Endodermal cell (in vitro differentiated cells): ENCODE results near the gene SERPINA1. TPM values are rescaled to one million over a fixed set of nuclear protein-coding genes. Genes with fewer than 3 reads are reported as not detected.

Source experiments
- DNase-seq: peaks from one replicate; pipeline ENCODE4 v3.0.0-alpha.2; 2017
- H3K27ac ChIP-seq: 2 replicates; pipeline ENCODE4 v1.5.1; 2013; ENCODE audit warnings: mild to moderate bottlenecking, low read depth, low read length, moderate library complexity
- H3K27me3 ChIP-seq: 2 replicates; pipeline ENCODE4 v1.6.1; 2013; ENCODE audit warnings: mild to moderate bottlenecking, low read length, moderate library complexity; ENCODE audit not compliant: insufficient read depth, control insufficient read depth, poor library complexity, severe bottlenecking
- H3K36me3 ChIP-seq: 2 replicates; pipeline ENCODE4 v1.7.0; 2013; ENCODE audit warnings: mild to moderate bottlenecking, low read length, moderate library complexity; ENCODE audit not compliant: control insufficient read depth, insufficient read depth
- H3K4me1 ChIP-seq: one replicate; pipeline ENCODE4 v1.7.0; 2013; ENCODE audit warnings: low read length; ENCODE audit not compliant: control insufficient read depth, insufficient read depth
- H3K4me3 ChIP-seq: 2 replicates; pipeline ENCODE4 v1.5.1; 2013; ENCODE audit warnings: mild to moderate bottlenecking, low read length, moderate library complexity
- H3K9ac ChIP-seq: 2 replicates; pipeline ENCODE4 v1.6.1; 2013; ENCODE audit warnings: mild to moderate bottlenecking, low read length, moderate library complexity; ENCODE audit not compliant: poor library complexity, severe bottlenecking; ENCODE audit errors: extremely low read depth
- H3K9me3 ChIP-seq: 2 replicates; pipeline ENCODE4 v1.6.1; 2013; ENCODE audit warnings: mild to moderate bottlenecking, low read length, moderate library complexity; ENCODE audit not compliant: control insufficient read depth
- H3K27ac Mint-ChIP-seq: 2 replicates; pipeline ENCODE4 v1.8.0; 2020; ENCODE audit warnings: mixed read lengths
- H3K27me3 Mint-ChIP-seq: 2 replicates; pipeline ENCODE4 v1.8.0; 2021; ENCODE audit warnings: mild to moderate bottlenecking, mixed read lengths; ENCODE audit not compliant: insufficient read depth
- H3K36me3 Mint-ChIP-seq: 2 replicates; pipeline ENCODE4 v1.8.0; 2020; ENCODE audit warnings: low read depth, mixed read lengths
- H3K4me1 Mint-ChIP-seq: 2 replicates; pipeline ENCODE4 v1.8.0; 2020; ENCODE audit warnings: mixed read lengths
- H3K4me3 Mint-ChIP-seq: 2 replicates; pipeline ENCODE4 v1.8.0; 2020; ENCODE audit warnings: mild to moderate bottlenecking, moderate library complexity, mixed read lengths
- H3K9me3 Mint-ChIP-seq: 2 replicates; pipeline ENCODE4 v1.8.0; 2020; ENCODE audit warnings: mild to moderate bottlenecking, mixed read lengths
- CTCF ChIP-seq: fragments of 200-600 bp; sonication (generic); conservative IDR thresholded peaks from 2 replicates; pipeline ENCODE4 v1.5.0; 2021; ENCODE audit warnings: antibody characterized with exemption, mild to moderate bottlenecking
- WGBS, 2 experiments: methylation state at CpG; one replicate each; pipeline versions ENCODE4 v1.1.5 to v1.1.7; 2013; ENCODE audit warnings: missing lambda C conversion rate in 2 of 2, mixed read lengths in 1 of 2; ENCODE audit not compliant: insufficient coverage in 1 of 2, insufficient read length in 1 of 2; 5-methylcytosine and 5-hydroxymethylcytosine counted together
- total RNA-seq, 2 donors: library from RNA; stranded (reverse); fragmentation: NEBNext Ultra II Directional in 1 of 2; extraction: Animal tissue kit (Norgen Biotek cat#: 25700) in 1 of 2; gene quantifications; 2 replicates in 1 of 2; 3 replicates in 1 of 2; pipeline ENCODE4 v1.2.1, GENCODE V29; 2021

SERPINA1 gene
- total RNA-seq, 2 donors from 2014 or later = 1.2 TPM; not detected in 1

GRCh38 chr14:94426526-94426925, 38.1 kb upstream of the SERPINA1 start:
- no peak overlapping the region for H3K4me3 Mint-ChIP-seq
- DNase-seq = no peak
- no peak overlapping the region for H3K27ac ChIP-seq
- H3K36me3 ChIP-seq = no peaks in the 10 kb centered on the region
- no peak overlapping the region for H3K9ac ChIP-seq
- H3K27me3 Mint-ChIP-seq = peaks cover 6% of the 10 kb centered on the region
- no peaks in the 10 kb centered on the region for H3K4me1 Mint-ChIP-seq
- H3K4me3 ChIP-seq = no peak overlapping the region
- H3K4me1 ChIP-seq = no peaks in the 10 kb centered on the region
- H3K36me3 Mint-ChIP-seq = no peaks in the 10 kb centered on the region
- H3K9me3 Mint-ChIP-seq = peaks cover 3% of the 10 kb centered on the region
- no peak for TF ChIP-seq CTCF
- no peaks in the 10 kb centered on the region for H3K9me3 ChIP-seq
- H3K27me3 ChIP-seq = no peaks in the 10 kb centered on the region
- H3K27ac Mint-ChIP-seq = no peak overlapping the region
- WGBS, 2 experiments = 90 to 96% methylated on average over 4 of the region's 4 CpGs

GRCh38 chr14:94424371-94424770, 36.0 kb upstream of the SERPINA1 start:
- no peak overlapping the region for H3K4me3 ChIP-seq
- no peaks in the 10 kb centered on the region for H3K36me3 Mint-ChIP-seq
- no peak overlapping the region for H3K9ac ChIP-seq
- no peaks in the 10 kb centered on the region for H3K36me3 ChIP-seq
- DNase-seq = no peak
- H3K4me3 Mint-ChIP-seq = no peak overlapping the region
- peaks cover 6% of the 10 kb centered on the region for H3K27me3 Mint-ChIP-seq
- H3K27ac Mint-ChIP-seq = no peak overlapping the region
- H3K9me3 Mint-ChIP-seq = peaks cover 9% of the 10 kb centered on the region
- 90 to 94% methylated on average over 3 of the region's 3 CpGs for WGBS, 2 experiments
- no peaks in the 10 kb centered on the region for H3K4me1 ChIP-seq
- no peaks in the 10 kb centered on the region for H3K27me3 ChIP-seq
- H3K9me3 ChIP-seq = no peaks in the 10 kb centered on the region
- H3K4me1 Mint-ChIP-seq = no peaks in the 10 kb centered on the region
- H3K27ac ChIP-seq = no peak overlapping the region
- no peak for TF ChIP-seq CTCF

GRCh38 chr14:94423453-94424056, 35.2 kb upstream of the SERPINA1 start:
- Mint-ChIP-seq H3K36me3 (no peaks in the 10 kb centered on the region), H3K9me3 (peaks cover 16% of the 10 kb centered on the region), H3K4me3 (no peak overlapping the region), H3K4me1 (no peaks in the 10 kb centered on the region), H3K27me3 (peaks cover 6% of the 10 kb centered on the region), H3K27ac (no peak overlapping the region)
- DNase-seq = peak; percentile 95
- Histone ChIP-seq H3K36me3 (no peaks in the 10 kb centered on the region), H3K27ac (no peak overlapping the region), H3K4me3 (no peak overlapping the region), H3K9me3 (no peaks in the 10 kb centered on the region), H3K4me1 (no peaks in the 10 kb centered on the region), H3K9ac (no peak overlapping the region), H3K27me3 (no peaks in the 10 kb centered on the region)
- WGBS, 2 experiments = 19 to 21% methylated on average over 9 to 13 of the region's 13 CpGs
- TF ChIP-seq CTCF = peak; percentile 87
